Astrocyte (in vitro differentiated cells and primary cell): Measurements from ENCODE around the gene PSMB3. TPM values are rescaled to one million over a fixed set of nuclear protein-coding genes. Genes with fewer than 3 reads are reported as not detected.

Experiments used
- DNase-seq: peaks from one replicate; pipeline ENCODE4 v3.0.0-alpha.2; 2010; ENCODE audit warnings: low read depth
- FAIRE-seq: peaks from 2 replicates; lab custom pipeline; 2011; peaks lifted over from hg19 to GRCh38; lab: Jason Lieb, UNC
- H2AFZ ChIP-seq: 2 replicates; pipeline ENCODE4 v1.6.0; 2012; ENCODE audit warnings: low read depth, low read length, inconsistent platforms
- H3K27ac ChIP-seq: 2 replicates; pipeline ENCODE4 v1.5.1; 2011; ENCODE audit warnings: low read depth, low read length, inconsistent platforms
- H3K27me3 ChIP-seq: 2 replicates; pipeline ENCODE4 v1.6.0; 2011; ENCODE audit warnings: low read length, inconsistent platforms; ENCODE audit not compliant: insufficient read depth
- H3K36me3 ChIP-seq: 2 replicates; pipeline ENCODE4 v1.5.1; 2011; ENCODE audit warnings: low read length, inconsistent platforms; ENCODE audit not compliant: insufficient read depth
- H3K4me1 ChIP-seq: 2 replicates; pipeline ENCODE4 v1.5.1; 2011; ENCODE audit warnings: low read length, inconsistent platforms; ENCODE audit not compliant: insufficient read depth
- H3K4me2 ChIP-seq: 2 replicates; pipeline ENCODE4 v1.6.0; 2012; ENCODE audit warnings: low read length, inconsistent platforms
- H3K4me3 ChIP-seq: 2 replicates; pipeline ENCODE4 v1.5.1; 2011; ENCODE audit warnings: low read depth, mild to moderate bottlenecking, low read length, inconsistent platforms; ENCODE audit not compliant: insufficient read depth
- H3K79me2 ChIP-seq: 2 replicates; pipeline ENCODE4 v1.6.0; 2012; ENCODE audit warnings: mild to moderate bottlenecking, low read length, inconsistent platforms; ENCODE audit not compliant: insufficient read depth
- H3K9ac ChIP-seq: 2 replicates; pipeline ENCODE4 v1.6.0; 2012; ENCODE audit warnings: mild to moderate bottlenecking, low read length, inconsistent platforms
- H3K9me3 ChIP-seq: 2 replicates; pipeline ENCODE4 v1.5.1; 2012; ENCODE audit warnings: low read depth, mild to moderate bottlenecking, low read length, inconsistent platforms; ENCODE audit not compliant: insufficient read depth
- H4K20me1 ChIP-seq: 2 replicates; pipeline ENCODE4 v1.6.0; 2012; ENCODE audit warnings: low read length, inconsistent platforms; ENCODE audit not compliant: insufficient read depth
- H3K27ac Mint-ChIP-seq: one replicate; pipeline ENCODE4 v1.8.0; 2021; ENCODE audit warnings: mild to moderate bottlenecking, mixed read lengths; ENCODE audit not compliant: unreplicated experiment
- H3K27me3 Mint-ChIP-seq: one replicate; pipeline ENCODE4 v1.8.0; 2021; ENCODE audit warnings: low read depth, mixed read lengths; ENCODE audit not compliant: unreplicated experiment
- H3K36me3 Mint-ChIP-seq: one replicate; pipeline ENCODE4 v1.8.0; 2021; ENCODE audit warnings: low read depth, mixed read lengths; ENCODE audit not compliant: unreplicated experiment
- H3K4me1 Mint-ChIP-seq: one replicate; pipeline ENCODE4 v1.8.0; 2021; ENCODE audit warnings: low read depth, mixed read lengths; ENCODE audit not compliant: unreplicated experiment
- H3K4me3 Mint-ChIP-seq: one replicate; pipeline ENCODE4 v1.8.0; 2021; ENCODE audit warnings: mild to moderate bottlenecking, moderate library complexity, mixed read lengths; ENCODE audit not compliant: unreplicated experiment
- H3K9me3 Mint-ChIP-seq: one replicate; pipeline ENCODE4 v1.8.0; 2021; ENCODE audit warnings: mild to moderate bottlenecking, mixed read lengths; ENCODE audit not compliant: unreplicated experiment
- EZH2 ChIP-seq: IDR thresholded peaks from 2 replicates; pipeline ENCODE4 v1.6.1; 2012; ENCODE audit warnings: mild to moderate bottlenecking, low read length, inconsistent platforms; ENCODE audit not compliant: insufficient read depth
- total RNA-seq: library from RNA; stranded (reverse); gene quantifications from 2 replicates; pipeline ENCODE4 v1.2.1, GENCODE V29; 2021
- TF ChIP-seq, protein P1 (sequence below): IDR thresholded peaks from 2 replicates; pipeline ENCODE4 v1.5.1; 2011; ENCODE audit warnings: low read depth, mild to moderate bottlenecking, inconsistent platforms, low read length, moderate library complexity; ENCODE audit not compliant: insufficient read depth

Gene PSMB3
- total RNA-seq, 1 donor from 2014 or later: 191 TPM

DNA sequence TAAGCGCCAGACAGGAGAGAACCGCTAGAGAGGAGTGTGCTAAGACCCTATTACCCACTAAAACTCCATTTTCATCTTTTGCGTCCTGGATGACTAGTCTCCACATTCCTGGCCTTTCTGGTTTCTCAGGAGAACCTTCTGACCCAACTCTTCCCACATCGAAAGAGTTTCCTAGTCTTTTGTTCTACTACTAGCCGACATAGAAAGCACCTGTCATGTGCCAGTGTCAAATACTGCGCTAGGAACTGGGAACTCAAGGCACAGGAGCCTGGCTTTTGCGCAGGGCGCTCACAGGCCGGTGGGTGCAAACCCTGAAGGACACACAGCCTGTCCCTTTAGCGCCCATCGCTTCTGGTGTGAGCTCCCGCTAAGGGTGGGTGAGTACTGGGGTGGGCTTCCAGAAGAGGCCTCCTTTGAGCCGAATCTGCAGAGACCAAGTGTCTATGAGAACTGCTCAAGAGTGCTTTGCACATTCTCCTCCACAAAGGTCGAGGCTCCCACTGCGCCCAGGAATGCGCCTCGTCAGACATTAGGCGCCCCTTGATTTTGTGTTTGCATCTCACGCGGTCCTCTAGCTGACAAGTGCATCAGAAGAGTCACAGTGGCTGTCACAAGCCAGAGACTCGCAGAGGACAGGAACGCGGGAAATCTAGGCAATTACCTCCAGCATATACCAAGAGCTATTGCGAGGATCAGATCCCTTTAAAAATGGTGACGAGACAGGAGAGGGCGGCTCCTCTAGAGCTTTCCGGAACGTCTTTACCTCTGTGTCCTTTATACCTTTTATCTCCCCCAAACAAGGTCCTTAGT is 2.0 kb upstream of the PSMB3 start:
- Histone ChIP-seq H3K27me3 (no peaks in the 10 kb centered on the region), H2AFZ (peak overlapping the region; percentile 12), H4K20me1 (peaks cover 33% of the 10 kb centered on the region), H3K36me3 (peaks cover 5% of the 10 kb centered on the region), H3K27ac (no peak overlapping the region), H3K79me2 (peaks cover 55% of the 10 kb centered on the region), H3K4me3 (peak overlapping the region; percentile 61), H3K9me3 (no peaks in the 10 kb centered on the region), H3K9ac (peak overlapping the region; percentile 8), H3K4me1 (peaks cover 45% of the 10 kb centered on the region), H3K4me2 (peak overlapping the region; percentile 92)
- H3K4me1 Mint-ChIP-seq: peaks cover 23% of the 10 kb centered on the region
- no peak for TF ChIP-seq EZH2
- TF ChIP-seq, protein P1, sequence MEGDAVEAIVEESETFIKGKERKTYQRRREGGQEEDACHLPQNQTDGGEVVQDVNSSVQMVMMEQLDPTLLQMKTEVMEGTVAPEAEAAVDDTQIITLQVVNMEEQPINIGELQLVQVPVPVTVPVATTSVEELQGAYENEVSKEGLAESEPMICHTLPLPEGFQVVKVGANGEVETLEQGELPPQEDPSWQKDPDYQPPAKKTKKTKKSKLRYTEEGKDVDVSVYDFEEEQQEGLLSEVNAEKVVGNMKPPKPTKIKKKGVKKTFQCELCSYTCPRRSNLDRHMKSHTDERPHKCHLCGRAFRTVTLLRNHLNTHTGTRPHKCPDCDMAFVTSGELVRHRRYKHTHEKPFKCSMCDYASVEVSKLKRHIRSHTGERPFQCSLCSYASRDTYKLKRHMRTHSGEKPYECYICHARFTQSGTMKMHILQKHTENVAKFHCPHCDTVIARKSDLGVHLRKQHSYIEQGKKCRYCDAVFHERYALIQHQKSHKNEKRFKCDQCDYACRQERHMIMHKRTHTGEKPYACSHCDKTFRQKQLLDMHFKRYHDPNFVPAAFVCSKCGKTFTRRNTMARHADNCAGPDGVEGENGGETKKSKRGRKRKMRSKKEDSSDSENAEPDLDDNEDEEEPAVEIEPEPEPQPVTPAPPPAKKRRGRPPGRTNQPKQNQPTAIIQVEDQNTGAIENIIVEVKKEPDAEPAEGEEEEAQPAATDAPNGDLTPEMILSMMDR: no peak
- H3K27ac Mint-ChIP-seq: peak overlapping the region; percentile 92
- DNase-seq: no peak
- H3K9me3 Mint-ChIP-seq: peaks cover 2% of the 10 kb centered on the region
- H3K27me3 Mint-ChIP-seq: no peaks in the 10 kb centered on the region
- no peak for FAIRE-seq
- H3K36me3 Mint-ChIP-seq: peaks cover 3% of the 10 kb centered on the region
- peak overlapping the region; percentile 99 for H3K4me3 Mint-ChIP-seq

DNA sequence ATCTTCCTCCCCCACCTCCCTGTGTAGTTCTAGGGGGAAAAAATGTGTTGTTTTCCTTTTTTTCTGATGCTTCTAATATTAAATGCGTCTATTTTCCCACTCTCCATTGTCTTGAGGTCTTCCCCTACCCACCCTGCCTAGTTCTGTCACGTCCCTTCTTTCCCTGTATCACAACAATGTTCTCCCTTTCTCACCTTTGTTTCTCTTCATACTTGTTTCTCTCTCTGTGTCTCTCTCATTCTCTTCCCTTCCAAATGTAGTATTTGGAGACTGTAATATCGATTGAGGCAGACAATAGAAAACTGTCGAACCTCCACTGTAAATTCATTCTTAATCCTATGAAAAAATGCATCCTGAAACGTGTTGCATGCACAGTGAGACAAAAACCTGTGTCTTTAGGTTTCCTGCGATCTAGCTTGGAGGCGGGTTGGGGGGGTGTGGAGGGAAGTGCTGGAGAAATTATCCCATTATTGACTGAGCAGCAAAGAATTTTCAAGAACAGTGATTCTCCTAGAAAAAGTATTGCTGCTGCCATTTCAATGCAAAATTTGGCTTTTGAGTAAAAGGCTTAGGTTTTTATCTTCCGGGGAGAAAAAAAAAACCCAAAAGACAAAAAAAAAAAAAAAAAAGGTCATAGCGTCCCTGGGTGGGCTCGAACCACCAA is 1.3 kb upstream of the PSMB3 start:
- H3K36me3 ChIP-seq: peaks cover 12% of the 10 kb centered on the region
- Mint-ChIP-seq H3K4me3 (peak overlapping the region; percentile 99), H3K36me3 (peaks cover 6% of the 10 kb centered on the region), H3K27ac (peak overlapping the region; percentile 92), H3K4me1 (peaks cover 16% of the 10 kb centered on the region), H3K27me3 (no peaks in the 10 kb centered on the region), H3K9me3 (peaks cover 2% of the 10 kb centered on the region)
- H3K4me1 ChIP-seq: peaks cover 38% of the 10 kb centered on the region
- peaks cover 50% of the 10 kb centered on the region for H3K79me2 ChIP-seq
- peaks cover 31% of the 10 kb centered on the region for H4K20me1 ChIP-seq
- H3K9ac ChIP-seq: peak overlapping the region; percentile 8
- TF ChIP-seq EZH2: no peak
- TF ChIP-seq, protein P1: no peak
- peak overlapping the region; percentile 61 for H3K4me3 ChIP-seq
- no peaks in the 10 kb centered on the region for H3K9me3 ChIP-seq
- H2AFZ ChIP-seq: peak overlapping the region; percentile 12
- no peaks in the 10 kb centered on the region for H3K27me3 ChIP-seq
- no peak overlapping the region for H3K27ac ChIP-seq
- no peak for FAIRE-seq
- peak overlapping the region; percentile 92 for H3K4me2 ChIP-seq
- DNase-seq: no peak
